ENCODE data around the gene FOXP1.

DNA sequence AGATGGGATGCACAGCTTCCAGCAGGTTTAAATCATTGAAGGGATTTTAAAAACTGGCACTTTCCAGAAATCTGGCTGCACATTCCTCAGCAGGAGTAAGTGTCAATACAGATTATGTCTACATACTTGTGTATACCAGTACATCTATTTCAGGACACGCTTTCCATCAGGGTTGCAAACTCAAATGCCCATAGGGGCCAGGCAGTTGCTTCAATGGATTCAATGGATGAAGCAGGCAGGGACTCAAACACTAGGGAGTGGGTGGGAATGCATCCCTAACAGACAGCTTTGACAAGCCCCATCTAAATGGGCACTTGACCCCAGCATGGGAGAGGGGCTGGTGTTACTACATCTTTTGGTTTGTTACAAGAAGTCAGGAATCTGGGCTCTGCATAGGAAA, 136.8 kb downstream of the FOXP1 start:
- TF ChIP-seq EZH2 (IDR thresholded peaks at IDR 0.05; ENCODE audit: borderline replicate concordance, insufficient read depth, low read length, poor library complexity, severe bottlenecking): no peak
- no peak for TF ChIP-seq POLR2AphosphoS5 (IDR thresholded peaks at IDR 0.05)
- TF ChIP-seq, protein P1, sequence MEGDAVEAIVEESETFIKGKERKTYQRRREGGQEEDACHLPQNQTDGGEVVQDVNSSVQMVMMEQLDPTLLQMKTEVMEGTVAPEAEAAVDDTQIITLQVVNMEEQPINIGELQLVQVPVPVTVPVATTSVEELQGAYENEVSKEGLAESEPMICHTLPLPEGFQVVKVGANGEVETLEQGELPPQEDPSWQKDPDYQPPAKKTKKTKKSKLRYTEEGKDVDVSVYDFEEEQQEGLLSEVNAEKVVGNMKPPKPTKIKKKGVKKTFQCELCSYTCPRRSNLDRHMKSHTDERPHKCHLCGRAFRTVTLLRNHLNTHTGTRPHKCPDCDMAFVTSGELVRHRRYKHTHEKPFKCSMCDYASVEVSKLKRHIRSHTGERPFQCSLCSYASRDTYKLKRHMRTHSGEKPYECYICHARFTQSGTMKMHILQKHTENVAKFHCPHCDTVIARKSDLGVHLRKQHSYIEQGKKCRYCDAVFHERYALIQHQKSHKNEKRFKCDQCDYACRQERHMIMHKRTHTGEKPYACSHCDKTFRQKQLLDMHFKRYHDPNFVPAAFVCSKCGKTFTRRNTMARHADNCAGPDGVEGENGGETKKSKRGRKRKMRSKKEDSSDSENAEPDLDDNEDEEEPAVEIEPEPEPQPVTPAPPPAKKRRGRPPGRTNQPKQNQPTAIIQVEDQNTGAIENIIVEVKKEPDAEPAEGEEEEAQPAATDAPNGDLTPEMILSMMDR (IDR thresholded peaks at IDR 0.05; ENCODE audit: poor library complexity, severe bottlenecking): no peak
- no peak for TF ChIP-seq EP300 (conservative IDR thresholded peaks at IDR 0.05; ENCODE audit: poor library complexity, severe bottlenecking)
- TF ChIP-seq, protein P2, sequence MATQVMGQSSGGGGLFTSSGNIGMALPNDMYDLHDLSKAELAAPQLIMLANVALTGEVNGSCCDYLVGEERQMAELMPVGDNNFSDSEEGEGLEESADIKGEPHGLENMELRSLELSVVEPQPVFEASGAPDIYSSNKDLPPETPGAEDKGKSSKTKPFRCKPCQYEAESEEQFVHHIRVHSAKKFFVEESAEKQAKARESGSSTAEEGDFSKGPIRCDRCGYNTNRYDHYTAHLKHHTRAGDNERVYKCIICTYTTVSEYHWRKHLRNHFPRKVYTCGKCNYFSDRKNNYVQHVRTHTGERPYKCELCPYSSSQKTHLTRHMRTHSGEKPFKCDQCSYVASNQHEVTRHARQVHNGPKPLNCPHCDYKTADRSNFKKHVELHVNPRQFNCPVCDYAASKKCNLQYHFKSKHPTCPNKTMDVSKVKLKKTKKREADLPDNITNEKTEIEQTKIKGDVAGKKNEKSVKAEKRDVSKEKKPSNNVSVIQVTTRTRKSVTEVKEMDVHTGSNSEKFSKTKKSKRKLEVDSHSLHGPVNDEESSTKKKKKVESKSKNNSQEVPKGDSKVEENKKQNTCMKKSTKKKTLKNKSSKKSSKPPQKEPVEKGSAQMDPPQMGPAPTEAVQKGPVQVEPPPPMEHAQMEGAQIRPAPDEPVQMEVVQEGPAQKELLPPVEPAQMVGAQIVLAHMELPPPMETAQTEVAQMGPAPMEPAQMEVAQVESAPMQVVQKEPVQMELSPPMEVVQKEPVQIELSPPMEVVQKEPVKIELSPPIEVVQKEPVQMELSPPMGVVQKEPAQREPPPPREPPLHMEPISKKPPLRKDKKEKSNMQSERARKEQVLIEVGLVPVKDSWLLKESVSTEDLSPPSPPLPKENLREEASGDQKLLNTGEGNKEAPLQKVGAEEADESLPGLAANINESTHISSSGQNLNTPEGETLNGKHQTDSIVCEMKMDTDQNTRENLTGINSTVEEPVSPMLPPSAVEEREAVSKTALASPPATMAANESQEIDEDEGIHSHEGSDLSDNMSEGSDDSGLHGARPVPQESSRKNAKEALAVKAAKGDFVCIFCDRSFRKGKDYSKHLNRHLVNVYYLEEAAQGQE (IDR thresholded peaks at IDR 0.05; ENCODE audit: borderline replicate concordance): no peak
- TF ChIP-seq RAD21 (conservative IDR thresholded peaks at IDR 0.05): no peak
- no peak for TF ChIP-seq MXI1 (conservative IDR thresholded peaks at IDR 0.05; ENCODE audit: poor library complexity, severe bottlenecking)
- TF ChIP-seq TAF1 (IDR thresholded peaks at IDR 0.05; ENCODE audit: low read depth): no peak
